Measurements from ENCODE around the gene PIGS.

The PIGS gene

DNA sequence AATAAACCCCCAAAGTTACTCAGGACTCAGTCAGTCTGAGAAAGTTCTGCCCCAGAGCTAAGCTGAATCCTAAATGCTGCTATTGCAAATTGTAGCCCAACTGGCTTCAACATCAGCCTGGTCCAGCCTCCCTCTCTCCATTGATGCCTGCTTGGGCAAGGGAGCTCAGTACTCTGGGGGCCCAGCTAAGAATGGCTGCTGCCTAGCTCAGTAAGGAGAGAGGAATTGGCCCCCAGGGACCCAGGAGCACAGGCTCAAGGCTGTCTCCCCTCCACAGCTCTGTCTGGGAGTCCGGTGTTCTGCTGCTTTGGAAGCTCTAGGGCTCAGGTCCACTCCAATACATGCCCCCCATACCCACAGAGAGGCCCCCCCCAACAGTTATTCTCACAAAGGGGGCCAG lies 20.5 kb downstream of the PIGS start:
- no peak for DNase-seq (ENCODE audit: low read depth)

DNA sequence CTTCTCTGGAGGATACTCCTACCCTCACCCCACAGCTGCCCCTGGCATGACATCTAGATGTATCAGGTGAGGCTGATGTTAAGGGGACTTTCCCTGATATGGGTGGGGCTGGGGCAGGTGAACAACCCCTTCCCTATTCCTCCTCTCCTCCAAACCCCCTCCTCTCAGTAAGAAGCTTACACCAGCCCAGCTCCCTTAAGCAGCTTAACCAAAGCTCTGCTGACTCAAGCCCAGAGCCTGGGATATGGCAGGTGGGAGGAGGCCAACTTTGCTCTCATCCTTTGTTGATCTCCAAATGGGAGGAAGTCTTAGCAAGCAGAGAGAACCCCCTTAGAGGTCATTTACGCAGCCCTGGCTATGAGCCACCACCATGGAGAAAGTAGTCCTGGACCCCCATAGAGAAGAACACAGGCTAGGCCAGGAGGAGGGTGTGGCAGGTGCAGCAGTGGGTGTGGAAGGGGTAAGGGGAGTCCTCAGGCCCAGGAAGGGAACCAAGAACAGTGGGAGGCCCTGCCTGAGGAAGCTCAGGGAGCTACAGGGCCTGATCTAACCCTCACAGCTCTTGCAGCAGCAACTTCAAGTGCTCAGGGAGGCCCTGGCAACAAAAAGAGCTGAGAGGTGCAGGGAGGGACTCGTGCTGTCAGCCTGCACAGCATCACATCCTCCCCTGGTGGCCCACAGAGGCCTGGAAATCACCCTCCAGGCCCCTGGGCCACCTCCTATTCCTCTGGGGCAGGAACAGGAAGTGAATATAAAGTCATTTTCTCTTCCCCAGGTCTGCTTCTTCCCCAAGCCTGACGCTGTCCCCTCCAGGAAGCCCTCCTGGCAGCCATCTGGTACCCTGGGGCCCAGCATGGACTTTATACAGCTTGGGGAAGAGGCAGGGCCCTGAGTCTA lies 21.8 kb downstream of the PIGS start:
- DNase-seq (ENCODE audit: low read depth), result peak; percentile 50

DNA sequence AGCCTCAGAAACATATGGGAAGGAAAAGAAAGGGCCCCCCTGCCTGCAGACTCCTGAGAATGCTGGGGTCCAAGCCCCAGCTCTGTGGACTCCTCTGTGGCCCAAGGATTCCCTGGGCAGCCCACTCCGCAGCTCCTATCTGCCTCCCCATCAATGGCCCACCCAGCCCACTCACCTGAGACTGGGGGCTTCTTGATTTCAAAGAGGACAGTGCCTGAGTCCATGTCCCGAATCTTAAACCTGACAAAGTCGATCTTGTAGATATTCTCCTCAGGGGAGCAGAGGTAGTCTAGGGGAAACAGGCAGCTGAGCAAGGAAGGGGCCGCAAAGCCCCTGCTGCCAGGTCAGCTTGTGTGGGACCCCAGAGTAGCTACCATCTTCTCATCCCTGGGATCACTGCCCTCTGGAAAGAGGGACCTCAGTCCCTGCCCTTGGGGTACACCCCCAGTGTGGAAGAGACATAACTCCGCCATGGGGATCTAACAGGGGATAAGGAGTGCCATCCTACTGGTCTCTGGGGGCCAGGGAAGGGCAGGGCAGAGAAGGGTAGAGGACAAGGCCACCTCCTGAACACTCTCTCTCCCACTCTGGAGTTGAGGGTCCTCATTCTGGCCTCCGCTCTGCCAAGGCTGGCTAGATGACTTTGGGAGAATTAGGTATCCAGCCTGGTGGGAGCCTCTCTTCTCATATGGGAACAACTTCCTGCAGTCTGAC lies 22.8 kb downstream of the PIGS start:
- no peak for DNase-seq (ENCODE audit: low read depth)

DNA sequence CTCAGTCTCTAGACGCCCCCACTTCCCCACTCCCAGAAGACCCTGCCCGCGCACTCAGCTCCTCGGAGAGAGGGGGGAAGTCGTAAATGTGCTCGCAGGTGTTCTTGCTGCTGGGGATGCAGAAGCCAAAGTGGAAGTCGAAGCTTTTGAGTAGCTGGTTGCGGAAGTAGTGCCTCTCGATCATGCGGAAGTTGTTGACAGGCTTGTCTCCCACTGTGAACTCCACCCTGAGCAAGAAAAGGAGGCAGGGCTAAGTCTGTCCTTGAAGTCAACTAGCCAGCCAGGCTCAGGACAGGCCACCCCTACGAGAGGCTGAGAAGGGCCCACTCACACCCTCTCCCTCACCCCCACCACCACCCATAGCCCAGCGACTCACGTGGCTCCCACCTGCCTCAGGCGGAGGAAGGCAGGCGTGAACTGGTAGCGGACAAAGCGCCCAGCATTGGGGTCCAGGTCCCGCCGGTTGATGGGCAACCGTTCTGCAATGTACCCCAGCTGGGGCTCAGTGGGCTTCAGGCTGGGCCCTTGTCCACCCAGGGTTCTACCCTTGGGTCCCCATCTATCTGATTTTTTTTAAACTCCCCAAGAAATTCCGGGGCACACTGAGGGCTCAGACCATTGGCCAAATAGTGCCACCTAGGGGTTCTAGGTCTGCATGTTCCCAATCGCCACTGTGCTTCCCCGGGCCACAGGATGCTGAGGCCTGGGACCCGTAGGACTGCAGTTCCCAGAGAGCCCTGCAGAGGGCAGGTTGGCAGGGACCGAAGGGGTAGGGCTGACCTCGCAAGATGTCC lies 23.5 kb downstream of the PIGS start:
- DNase-seq (ENCODE audit: low read depth), result peak; percentile 15

DNA sequence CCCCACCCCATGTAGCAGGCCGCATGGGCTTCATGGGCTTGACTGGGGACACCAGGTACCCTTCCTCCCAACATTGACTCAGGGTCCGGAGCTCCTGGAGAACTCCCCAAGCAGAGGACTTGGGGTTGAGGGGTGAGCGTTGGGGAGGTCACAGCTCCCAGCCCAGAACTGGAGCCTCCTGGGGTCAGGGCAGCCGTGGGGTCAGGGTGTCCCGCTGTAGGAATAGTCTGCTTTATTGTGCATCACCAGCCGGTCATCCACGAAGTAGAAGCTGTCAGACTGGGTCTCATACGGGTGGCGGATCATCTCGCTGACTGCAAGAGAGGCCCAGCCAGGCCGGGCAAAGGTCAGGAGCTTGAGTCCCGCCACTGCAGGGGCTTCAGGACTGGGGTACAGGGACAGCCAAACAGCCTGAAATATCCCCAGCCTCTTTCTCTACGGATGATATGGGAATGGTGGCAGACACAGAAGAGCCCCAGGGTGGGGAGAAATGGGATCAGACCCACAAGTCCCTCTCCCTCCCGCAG lies 24.2 kb downstream of the PIGS start:
- no peak for DNase-seq (ENCODE audit: low read depth)

DNA sequence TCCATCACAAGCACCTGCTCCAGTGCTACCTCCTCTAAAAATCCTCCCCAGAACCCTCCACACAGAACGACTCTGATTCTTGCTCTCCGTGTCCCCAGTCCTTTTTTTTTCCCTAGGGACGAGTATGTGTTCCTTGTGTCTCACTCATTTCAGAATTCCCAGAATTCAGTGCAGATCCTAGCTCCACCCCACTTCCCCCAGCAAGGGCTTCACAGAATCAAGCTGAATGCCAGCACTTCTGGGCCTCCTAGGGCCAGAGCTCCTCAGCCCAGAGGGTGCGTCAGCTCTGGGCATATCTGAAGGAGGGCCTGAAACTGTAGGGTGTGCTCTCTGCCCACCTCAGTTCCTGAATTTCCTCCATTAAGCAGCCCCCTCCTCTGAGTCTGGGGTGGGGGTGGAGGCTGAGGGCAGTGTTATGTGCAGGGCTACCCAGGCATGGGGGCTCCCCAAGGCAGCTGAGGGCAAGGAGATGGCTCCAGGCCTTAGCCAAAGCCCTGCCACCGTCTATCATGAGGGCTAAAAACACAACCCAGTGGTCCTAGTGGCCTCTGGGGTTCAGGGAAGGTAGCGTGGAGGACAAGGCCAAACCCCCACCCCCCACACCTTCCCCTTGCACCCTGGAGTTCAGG lies 25.4 kb downstream of the PIGS start:
- no peak for DNase-seq (ENCODE audit: low read depth)

DNA sequence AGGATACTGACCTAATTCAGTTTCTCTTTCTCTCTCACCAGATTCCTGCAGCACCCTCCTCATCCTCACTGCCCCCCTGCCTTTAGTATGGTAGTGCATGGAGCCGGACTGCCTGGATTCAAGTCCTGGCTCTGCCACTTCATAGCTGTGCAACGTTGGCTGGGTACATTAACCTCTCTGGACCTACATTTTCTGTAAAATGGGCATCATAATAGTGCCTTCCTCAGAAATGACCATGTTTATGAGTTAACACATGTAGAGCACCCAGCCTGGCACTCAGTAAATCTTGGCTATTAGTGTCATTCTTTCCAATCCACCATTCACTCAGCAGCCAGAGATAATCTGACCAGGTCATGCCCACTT lies 26.2 kb downstream of the PIGS start:
- no peak for DNase-seq (ENCODE audit: low read depth)

DNA sequence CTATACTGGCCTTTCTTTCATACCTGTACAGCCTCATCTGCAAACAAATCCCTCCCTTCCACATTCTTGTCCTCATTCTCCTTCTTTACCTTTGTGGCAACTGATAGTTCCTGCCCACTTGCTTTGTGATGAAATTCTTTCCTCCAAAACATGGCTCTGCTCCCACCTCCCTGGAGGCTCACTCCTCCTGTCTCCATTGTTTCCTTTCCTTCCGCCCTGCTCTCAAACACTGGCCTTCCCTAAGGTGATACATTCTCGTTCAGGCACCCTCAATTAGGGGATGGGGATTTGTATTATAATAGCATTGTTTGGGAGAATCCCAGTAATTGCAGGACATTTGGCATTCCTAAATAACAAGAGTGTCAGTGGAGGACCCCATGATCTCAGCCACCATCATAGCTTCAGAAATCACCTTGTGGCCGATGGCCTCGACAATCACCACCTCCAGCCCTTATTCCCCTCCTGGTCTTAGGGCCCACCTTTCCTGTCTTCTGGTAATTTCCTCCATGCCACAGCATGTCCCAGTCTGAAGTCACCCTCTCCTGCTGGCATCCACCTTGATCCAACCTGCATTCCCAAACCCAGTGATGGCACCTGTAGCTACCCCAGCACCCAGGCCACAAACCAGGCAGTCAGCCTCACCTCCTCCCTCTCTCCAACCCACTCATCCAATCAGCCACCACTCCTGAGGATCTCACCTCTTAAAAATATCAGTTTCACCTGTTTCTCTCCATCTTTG lies 26.8 kb downstream of the PIGS start:
- no peak for DNase-seq (ENCODE audit: low read depth)

DNA sequence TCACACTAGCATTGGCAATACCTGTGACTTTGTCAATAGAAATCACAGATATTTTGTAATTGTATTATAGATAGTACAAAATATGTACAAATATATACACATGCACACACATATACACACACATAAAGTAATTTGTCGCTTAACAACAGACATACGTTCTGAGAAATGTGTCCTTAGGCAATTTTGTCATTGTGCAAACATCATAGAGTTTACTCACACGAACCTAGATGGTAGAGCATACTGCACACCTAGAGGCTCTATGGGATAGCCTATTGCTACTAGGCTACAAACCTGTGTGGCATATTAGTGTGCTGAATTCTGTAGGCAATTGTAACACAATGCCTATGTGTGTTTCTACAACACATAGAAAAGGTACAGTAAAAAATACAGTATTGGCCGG lies 29.9 kb downstream of the PIGS start:
- DNase-seq (ENCODE audit: low read depth), result no peak

DNA sequence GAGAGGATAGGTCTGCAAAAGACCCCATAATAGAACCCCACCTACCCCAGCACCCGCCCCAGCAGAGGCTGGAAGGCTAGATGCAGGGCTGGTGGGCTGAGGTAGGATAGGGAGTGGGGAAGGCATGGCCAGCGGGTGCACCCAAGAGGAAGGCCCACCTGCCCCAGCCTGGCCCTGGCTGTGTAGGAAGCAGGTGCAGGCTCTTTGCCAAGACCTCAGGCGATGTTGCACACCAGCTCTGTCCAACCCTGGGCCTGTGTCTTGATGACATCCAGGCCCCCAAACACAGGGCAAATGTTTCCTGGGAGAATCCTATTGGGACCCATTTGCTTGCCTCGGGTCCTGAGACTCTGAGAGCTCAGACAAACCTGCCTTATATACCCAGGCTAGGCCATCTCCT lies 31.1 kb downstream of the PIGS start:
- DNase-seq (ENCODE audit: low read depth), result no peak

DNA sequence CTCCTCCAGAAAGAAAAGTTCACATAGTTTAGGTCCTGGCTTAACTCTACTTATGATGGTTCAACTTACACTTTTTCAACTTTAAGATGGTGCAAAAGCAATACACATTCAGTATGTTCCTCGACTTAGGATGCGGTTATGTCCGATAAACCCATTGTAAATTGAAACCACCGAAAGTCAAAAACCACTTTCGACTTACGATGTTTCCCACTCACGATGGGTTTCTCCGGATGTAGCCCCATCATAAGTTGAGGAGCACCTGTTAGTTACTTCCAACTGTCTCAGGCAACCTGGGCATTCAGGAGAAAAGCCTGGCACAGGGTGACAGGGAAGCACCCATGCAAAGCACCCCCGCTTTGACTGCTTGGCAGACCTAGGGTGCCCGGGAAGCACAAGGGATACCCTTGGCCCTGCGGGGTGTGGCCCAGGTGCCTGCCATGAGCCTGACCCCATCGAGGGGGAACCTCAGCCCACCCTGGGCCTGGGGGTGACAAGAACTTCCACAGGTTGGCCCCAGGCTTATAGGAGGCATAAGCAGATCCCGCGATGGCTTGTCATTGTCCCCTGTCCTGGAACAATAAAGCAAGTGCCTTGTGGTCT lies 32.9 kb downstream of the PIGS start:
- DNase-seq (ENCODE audit: low read depth), result no peak

DNA sequence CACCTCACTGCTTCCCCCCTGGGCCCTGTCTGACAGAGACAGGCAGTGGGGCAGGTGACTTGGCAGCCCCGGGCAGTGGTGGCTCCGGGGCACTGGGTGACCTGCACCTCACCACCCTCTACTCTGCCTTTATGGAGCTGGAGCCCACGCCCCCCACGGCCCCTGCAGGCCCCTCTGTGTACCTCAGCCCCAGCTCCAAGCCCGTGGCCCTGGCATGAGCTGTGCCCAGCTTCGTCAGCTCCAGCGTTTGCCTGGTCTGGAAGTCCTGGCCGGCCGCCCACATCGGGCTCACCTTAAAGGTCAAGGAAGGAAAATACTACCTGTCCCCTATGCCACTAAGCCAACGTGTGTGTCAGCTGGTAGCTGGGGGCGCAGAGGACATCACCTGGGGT lies 34.1 kb downstream of the PIGS start:
- DNase-seq (ENCODE audit: low read depth), result no peak

DNA sequence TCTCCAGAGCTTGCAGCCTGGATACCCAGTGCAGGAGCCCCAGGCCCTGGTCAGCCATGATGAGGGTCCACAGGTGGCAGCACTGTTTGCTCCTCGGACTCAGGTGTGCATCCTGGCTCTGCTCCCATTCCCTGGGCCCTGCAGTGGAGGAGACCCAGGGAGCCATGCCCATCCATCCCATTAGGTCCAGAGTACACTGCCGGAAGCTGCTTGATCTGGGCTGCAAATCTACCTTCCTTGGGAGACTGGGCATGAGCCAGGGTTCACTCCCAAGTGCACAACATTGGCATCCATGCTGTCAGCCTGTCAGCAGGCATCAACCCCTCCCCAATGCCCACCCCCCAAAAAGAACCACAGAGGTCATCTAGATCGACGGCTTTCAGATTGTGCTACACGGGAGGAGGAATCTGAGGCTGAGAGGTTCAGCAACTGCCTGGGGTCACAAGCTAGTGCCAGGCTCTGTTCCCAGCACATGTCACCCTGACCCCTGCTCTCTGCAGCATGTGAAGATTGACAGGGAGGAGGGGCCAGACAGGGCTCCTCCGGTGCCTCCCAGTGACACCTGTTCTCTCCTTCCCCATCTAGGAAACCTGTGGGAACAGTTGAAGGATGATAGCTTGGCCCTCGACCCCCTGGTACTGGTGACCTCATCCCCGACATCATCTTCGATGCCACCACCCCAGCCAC lies 34.6 kb downstream of the PIGS start:
- DNase-seq (ENCODE audit: low read depth), result no peak

DNA sequence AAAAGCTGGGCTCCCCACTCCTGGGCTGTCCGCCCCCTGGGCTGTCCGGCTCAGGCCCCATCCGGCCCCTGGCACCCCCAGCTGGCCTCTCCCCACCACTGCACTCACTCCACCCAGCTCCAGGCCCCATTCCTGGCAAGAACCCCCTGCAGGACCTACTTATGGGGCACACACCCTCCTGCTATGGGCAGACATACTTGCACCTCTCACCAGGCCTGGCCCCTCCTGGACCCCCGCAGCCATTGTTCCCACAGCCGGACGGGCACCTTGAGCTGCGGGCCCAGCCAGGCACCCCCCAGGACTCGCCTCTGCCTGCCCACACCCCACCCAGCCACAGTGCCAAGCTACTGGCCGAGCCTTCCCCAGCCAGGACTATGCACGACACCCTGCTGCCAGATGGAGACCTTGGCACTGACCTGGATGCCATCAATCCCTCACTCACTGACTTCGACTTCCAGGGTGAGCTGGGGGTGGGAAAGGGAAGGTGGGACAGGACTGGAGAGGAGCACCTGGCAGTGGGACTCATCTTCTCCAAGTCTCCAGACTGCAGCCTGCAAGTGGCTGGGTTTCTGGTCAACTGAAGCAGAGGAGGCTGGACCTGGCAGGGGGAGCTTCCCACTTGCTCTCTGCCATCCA lies 36.5 kb downstream of the PIGS start:
- DNase-seq (ENCODE audit: low read depth), result no peak

DNA sequence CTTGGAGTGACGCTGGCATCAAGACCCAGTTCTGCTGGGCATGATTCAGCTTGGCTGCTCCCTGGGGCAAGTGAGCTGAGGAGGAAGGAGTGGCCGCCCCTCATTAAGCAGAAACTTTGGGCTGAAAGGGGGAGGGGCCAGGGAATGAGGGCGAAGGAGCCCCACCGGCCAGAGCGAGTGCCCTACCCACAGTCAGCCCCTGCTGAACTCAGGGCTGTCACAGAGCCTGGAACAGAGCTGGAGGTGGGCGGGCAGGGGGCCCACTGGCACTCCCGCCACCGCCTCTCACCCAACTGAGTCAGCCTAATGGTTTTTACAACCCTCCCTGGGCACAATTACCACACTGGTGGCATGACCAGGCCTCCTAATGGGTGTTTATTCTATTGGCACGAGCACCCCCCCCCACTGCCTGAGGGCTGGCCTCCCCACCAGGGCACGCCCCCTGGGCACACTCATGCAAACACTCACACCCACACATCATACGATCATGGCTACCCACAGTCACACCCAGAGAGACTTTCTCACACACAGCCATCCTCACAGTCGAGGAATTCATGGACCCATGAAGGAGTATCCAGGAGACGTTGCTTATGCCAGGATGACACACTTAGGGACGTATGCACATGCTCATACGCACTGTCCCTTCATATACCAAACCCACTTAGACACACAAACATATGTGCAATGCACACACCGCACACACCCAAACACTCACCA lies 38.1 kb downstream of the PIGS start:
- DNase-seq (ENCODE audit: low read depth), result no peak

DNA sequence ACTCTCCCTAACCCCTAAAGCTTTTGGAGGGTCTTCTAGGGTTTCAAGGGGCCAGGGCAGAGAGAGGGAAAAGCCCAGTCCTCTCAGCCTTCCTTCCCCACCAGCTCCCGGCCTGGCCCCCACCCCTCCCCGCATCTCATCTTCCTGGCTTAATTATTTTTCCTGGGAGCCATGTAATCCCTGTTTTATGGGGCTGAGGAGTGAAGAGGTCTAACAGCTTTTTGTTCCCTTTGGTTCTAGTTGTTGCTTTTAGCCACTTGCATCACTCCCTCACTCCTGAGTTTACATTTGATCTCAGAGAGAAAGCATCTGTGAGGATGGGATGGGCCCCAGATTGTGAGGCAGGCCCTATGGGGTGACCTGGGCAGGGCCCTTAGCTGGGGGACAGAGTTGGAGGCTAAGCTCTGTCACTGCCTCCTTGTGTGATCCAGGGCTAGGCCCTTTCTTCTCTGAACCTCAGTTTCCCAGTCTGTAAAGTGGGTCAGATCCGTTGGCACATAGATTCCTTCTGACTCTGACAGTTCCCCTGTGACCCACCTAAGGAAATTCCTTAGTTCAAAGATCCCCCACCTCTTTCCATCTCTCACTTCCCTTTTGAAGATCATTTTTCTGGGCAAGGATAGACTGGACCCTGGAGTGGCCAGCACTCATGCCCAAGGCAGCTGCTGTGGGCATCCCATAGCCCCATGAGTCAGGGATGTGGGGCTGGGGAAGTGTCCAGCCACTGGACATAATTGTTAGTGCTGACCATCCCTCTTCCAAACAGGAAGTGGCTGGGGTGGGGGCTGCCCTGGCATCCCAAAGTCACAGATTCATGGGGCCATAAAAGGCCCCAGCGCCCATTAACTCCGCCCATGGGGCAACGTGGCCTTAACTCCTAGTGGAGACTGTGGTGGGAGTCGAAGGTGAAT lies 39.0 kb downstream of the PIGS start:
- DNase-seq (ENCODE audit: low read depth), result no peak

DNA sequence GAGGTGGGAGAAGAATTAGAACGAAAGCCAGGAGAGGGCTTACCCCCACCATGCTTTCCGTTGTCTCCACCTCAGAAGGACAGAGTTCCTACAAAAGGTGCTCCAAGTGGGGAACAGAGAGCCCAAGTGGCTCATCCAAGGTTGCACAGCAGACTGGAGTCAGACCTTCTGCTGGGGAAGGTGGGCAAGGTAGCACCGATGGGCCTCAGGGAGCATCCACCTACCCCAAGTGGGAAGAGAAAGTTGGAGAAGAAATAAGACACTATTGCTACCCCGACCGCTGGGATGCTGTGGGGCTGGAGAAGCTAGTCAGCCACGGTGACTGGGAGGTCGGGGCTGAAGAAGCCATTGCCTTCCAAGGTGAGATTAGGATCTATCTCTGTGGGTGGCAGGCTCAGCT lies 40.4 kb downstream of the PIGS start:
- DNase-seq (ENCODE audit: low read depth), result no peak

DNA sequence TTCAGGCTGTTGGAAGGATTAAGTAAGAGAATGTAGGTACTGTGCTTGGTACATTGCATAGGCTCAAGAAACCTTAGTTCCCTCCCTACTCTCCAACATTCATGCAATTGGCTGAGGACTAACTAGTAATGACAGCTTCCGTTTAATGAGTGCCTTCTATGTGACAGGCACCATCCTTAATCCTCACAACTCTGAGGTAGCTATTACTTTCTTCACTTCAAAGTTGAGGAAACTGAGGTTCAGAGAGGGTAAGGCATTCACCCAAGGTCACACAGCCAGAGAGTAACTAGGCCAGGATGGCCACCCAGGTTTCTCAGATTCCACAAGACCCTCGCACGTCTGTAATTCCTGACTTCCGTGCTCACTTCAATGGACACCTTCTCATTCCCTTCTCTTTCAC lies 41.1 kb downstream of the PIGS start:
- no peak for DNase-seq (ENCODE audit: low read depth)
